Glomerular visceral epithelial cell (primary cell): Measurements from ENCODE around the gene MILR1.

Source experiments
- DNase-seq: peaks from one replicate; pipeline ENCODE4 v3.0.0-alpha.2; 2016; ENCODE audit errors: extremely low spot score

MILR1 gene

DNA sequence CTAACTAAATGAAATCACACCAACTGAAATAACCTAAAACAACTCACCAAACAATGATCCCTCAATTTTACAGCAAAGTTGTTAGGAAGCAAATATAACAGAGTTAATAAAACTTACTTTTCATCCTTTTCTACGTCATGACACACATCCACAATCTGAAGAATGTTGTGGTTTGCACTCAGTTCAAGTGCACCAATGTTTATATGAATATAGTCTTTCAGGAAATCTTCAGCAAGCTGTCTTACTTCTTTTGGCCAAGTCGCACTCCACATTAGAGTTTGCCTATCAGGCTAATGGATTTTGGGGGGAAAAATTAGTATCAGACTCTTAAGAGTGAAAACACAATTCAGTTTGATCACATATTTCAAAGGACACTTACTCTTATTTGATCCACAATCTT is 53.9 kb downstream of the MILR1 start:
- DNase-seq = no peak

DNA sequence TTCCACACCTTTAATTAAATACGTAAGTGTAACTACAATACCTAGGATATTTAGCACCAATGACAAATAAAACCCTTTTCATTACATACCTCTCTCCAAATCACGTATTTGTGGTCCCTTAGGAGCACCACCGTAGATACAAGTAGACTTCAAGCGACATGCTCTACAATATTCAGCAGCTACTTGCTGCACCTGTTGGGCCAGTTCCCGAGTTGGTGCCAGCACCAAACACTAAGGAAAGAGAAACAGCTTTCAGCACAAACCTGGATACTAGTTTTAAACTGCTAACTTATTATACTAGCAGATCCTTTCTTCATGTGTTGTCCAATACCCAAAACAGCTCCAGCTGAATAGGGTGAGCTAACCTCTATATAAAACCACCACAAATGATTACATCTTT is 54.4 kb downstream of the MILR1 start:
- no peak for DNase-seq

GRCh38 chr17:64503821-64504768 is 55.2 kb downstream of the MILR1 start:
- no peak for DNase-seq

DNA sequence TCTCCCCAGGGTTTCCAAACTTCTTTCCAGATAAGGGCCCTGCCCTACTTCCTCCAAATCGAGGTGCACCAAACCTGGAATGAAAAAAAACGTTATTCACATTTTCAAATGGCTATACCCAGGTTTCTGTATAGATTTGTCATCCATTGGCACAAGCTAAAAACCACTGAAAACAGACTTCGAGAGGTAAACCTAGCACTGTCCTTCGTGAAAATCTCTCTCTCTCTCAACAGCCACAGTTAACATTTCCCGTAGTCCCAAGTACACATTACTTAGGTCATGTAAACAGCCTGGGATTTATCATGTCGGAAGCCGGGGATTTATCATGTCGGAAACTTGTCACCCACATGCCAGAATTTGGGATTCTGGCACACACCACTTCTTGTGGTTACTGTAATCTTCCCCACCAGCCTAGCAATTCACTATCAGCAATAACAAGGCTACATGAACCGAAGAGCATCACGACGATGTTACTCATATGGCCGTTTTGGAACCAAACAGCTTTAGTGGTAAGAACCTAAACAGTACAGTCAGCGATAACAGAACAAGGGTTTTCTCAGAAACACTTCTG is 55.9 kb downstream of the MILR1 start:
- no peak for DNase-seq

DNA sequence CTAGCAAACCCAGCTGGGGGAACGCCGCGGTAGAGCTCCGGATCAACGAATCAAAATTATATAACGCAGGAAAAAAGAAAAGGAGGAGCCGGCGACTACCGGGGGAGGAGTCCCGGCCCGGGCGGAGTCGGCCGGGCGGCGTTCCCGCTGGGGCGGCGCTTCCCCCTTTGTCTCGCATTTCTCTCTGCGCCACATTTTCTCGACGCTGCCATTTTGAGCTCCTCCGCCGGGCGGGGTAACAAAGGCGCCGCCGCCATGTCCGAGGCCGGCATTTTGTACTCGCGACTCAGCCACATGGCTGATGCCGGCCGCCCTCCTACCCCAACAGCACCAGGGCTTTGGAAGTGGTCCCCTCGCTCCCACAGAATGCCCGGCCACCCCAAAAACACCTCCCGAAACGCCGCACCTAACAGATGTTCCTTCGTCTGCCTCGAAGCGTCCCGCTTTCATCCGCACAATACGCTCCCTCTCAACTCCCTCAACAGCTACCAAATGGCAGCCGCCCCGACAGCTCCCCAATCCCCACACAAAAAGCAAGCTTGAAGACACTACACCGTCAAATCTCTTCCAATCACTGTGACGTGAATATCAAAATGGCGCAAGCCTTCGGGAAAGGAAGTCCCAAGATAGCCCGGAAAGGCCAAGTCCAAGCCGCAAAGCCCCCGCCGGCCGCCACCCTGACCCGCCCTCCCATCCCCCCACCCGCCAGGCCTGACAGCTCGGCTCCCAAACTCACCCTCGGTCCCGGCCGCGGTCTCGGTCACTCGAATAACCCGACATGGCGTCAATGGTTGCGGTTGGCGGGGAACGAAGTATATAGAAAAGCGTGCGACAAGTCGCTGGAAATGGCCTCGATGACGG is 56.7 kb downstream of the MILR1 start:
- peak; percentile 89 for DNase-seq

- peak; percentile 99 for DNase-seq
Observed at GRCh38 chr17:64506201-64506575, 57.3 kb downstream of the MILR1 start, which contains the start of gene DDX5. Gene DDX5 (minus strand): TSS chr17:64506289. CDS start chr17:64506119, 170 bp downstream.

DNA sequence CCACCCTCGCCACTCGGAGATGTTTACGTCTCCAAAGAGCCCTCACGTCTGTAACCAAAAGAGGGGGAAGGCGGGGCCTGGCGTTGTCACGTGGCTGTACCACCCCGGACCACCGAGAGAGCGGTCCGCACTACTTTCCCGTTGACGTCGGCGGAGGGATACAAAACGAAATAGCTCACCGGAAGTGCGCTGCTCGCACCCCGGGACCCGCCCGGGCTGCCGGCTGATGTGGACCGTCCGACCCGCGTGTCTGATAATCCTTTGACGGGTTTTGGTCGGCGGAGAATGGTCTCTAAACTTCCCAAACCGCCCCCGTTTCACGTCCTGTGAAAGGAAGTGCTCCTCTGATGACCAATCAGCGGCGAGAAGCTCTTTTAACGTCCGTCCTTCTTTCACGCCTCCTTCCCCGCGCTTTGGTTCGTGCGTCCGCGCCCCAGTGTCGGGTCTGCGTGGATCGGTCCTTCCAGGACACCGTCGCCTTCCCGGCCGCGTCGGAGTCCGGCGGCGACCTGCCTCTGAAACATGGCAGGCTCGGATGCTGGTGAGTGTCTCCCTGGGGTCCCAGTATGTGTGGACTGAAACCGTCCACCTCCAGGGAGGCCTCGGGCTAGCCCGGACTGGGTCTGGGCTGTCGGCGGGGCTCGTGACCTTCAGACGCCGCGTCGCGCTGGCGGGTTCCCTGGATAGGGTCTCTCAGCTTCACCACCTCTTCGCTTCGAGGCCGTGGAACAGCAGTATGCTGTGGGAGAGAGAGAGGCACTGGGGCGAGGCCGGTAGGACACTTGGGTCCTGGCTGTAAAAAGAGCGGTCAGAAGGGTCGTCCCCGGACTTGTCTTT is 57.9 kb downstream of the MILR1 start, which contains the start of gene CEP95:
Gene CEP95 (plus strand): TSS at position 402 of the 837 bp plus-strand sequence. CDS start 121 bp downstream, at position 523.
- no peak for DNase-seq

DNA sequence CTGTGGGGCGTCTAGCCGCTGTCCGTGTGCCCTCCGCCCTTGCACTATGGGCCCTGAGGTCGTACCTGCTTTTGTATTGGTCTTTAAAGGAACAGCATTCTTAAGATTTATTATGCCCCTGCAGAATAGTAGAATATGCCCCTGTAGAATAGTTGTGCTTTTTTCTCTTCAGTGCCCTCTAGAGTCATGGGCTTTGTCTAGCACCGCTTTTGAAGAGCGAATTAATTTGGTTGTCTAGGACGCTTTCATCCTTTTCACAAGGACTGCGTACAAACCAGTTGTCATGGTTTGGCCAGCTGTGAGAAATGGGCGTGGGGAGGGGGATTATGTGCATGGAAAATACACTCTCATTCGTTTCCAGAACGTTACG is 58.5 kb downstream of the MILR1 start:
- DNase-seq = peak; percentile 62

- DNase-seq = no peak
Observed at GRCh38 chr17:64508683-64509082, 59.8 kb downstream of the MILR1 start.

DNA sequence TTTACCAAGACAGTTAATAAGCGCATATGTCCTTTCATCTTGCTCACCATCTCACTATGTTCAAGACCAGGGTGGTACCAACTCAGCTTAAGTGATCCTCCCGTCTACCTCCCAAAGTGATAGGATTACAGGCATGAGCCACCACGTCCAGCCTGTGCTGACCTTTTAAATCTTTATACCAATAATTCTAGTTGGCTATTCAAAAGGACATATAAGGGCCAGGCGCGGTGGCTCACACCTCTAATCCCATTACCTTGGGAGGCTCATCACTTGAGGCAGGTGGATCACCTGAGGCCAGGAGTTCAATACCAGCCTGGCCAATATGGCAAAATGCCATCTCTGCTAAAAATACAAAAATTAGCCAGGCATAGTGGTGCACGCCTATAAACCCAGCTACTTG is 60.3 kb downstream of the MILR1 start:
- no peak for DNase-seq

DNA sequence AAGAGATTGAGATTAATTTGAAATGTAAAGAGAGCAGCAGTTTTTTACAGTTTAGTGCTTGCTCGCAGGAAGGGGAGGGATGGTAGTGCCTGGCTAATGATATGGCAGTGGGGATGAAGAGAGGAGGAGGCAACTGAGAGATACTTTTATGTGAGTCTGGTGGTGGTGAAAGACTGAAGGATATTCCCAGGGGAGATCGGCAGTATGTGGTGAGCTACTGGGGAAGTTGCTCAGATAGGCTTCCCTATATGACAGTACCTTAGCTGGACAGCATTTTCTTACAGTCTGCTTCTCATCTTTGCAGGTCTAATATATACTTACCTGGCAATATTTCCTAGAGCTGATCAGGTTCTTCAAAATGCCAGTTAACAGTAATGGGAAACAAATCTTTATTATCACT is 66.5 kb downstream of the MILR1 start:
- DNase-seq = no peak

DNA sequence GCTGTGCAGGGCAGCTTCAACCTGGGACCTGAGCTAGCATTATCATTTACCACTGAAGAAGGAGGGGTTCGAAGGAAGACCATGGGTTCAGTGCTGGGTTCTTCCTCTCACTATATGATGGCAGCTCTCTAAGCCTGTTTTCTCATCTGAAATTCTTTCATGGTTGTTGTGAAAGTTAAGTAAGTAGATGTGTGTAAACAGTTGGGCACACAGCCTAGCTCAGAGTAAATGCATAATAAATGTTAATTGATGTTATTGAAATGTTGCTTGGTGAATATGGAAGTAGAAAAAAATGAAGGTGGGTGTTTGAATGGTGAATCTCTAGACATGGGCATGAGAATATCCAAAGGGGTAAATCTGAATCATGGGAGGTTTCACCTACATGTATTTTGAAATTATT is 66.9 kb downstream of the MILR1 start:
- no peak for DNase-seq
